HepG2 (cell line): ENCODE data around the gene SLC2A13. TPM values are rescaled to one million over a fixed set of nuclear protein-coding genes. Genes with fewer than 3 reads are reported as not detected.

Experiments
- ATAC-seq: fragments of 200-7000 bp; cut with Tn5 transposase; 3 replicates; pipeline ENCODE4 v1.9.1; 2020; ENCODE audit warnings: mild to moderate bottlenecking, moderate library complexity
- BruUV-seq: library from RNA; stranded (reverse); fragments of 400-500 nt; replicated peaks from 2 replicates; lab custom pipeline; 2021; lab: Mats Ljungman, UMichigan
- CTCF ChIA-PET: fragments of 300-600 bp; formaldehyde crosslinking; extraction: SDS; loops from one replicate; lab custom pipeline; 2021; ENCODE audit warnings: low total read pairs, inconsistent platforms, low intra/inter-chr PET ratio; lab: Yijun Ruan, JAX
- POLR2A ChIA-PET: fragments of 350-600 bp; sonication (Branson Sonifier 250); formaldehyde crosslinking; loops from one replicate; lab custom pipeline; 2020; ENCODE audit warnings: antibody characterized with exemption, inconsistent platforms; lab: Yijun Ruan, JAX
- DNase-seq: peaks from one replicate; pipeline ENCODE4 v3.0.0-alpha.2; 2015; ENCODE audit warnings: low spot score
- FAIRE-seq: peaks from 3 replicates; lab custom pipeline; 2011; peaks lifted over from hg19 to GRCh38; lab: Jason Lieb, UNC
- H2AFZ ChIP-seq: one replicate; pipeline ENCODE4 v1.6.1; 2011; ENCODE audit warnings: low read length, inconsistent platforms
- H3K27ac ChIP-seq: fragments of 300-600 bp; 3 replicates; pipeline ENCODE4 v1.8.0; 2011; ENCODE audit warnings: mixed run types, mild to moderate bottlenecking, mixed read lengths, low read length, inconsistent platforms; ENCODE audit not compliant: insufficient read depth; ENCODE audit errors: extremely low read length
- H3K27me3 ChIP-seq, 2 experiments: fragments of 200-600 bp in 1 of 2; 2 replicates in 1 of 2; 3 replicates in 1 of 2; pipeline versions ENCODE4 v1.6.0 to v1.8.0; 2011; ENCODE audit warnings: low read length in 2 of 2, mild to moderate bottlenecking in 2 of 2, moderate library complexity in 2 of 2, inconsistent platforms in 1 of 2; ENCODE audit not compliant: insufficient read depth in 2 of 2, control insufficient read depth in 1 of 2
- H3K36me3 ChIP-seq, 2 experiments: fragments of 200-600 bp in 1 of 2; replicated peaks in 1 of 2; 2 replicates in 1 of 2; 3 replicates in 1 of 2; pipeline versions ENCODE4 v1.5.1 to v1.8.0; 2011; ENCODE audit warnings: low read length in 2 of 2, inconsistent platforms in 1 of 2; ENCODE audit not compliant: insufficient read depth in 2 of 2, control insufficient read depth in 1 of 2
- H3K4me1 ChIP-seq: 2 replicates; pipeline ENCODE4 v1.5.1; 2012; ENCODE audit warnings: low read length, inconsistent platforms; ENCODE audit not compliant: insufficient read depth
- H3K4me2 ChIP-seq: 2 replicates; pipeline ENCODE4 v1.6.0; 2011; ENCODE audit warnings: low read depth, low read length, inconsistent platforms
- H3K4me3 ChIP-seq, 3 experiments: fragments of 200-600 bp in 1 of 3; sonication (generic), shearing (Covaris generic) in 1 of 3; replicated peaks in 1 of 3; 2 replicates each; pipeline ENCODE4 v1.5.1; 2011 to 2016; ENCODE audit warnings: low read length in 3 of 3, inconsistent platforms in 2 of 3, low read depth in 2 of 3, mild to moderate bottlenecking in 2 of 3, control low read depth in 1 of 3, mixed read lengths in 1 of 3; ENCODE audit not compliant: insufficient read depth in 1 of 3
- H3K79me2 ChIP-seq: one replicate; pipeline ENCODE4 v1.6.1; 2011; ENCODE audit warnings: low read length, inconsistent platforms; ENCODE audit not compliant: insufficient read depth
- H3K9ac ChIP-seq: 2 replicates; pipeline ENCODE4 v1.6.0; 2011; ENCODE audit warnings: mild to moderate bottlenecking, low read depth, low read length, inconsistent platforms; ENCODE audit not compliant: insufficient read depth
- H3K9me3 ChIP-seq: 2 replicates; pipeline ENCODE4 v1.5.1; 2012; ENCODE audit warnings: mild to moderate bottlenecking, low read length
- H4K20me1 ChIP-seq: 2 replicates; pipeline ENCODE4 v1.6.0; 2011; ENCODE audit warnings: inconsistent platforms, mild to moderate bottlenecking, low read length, moderate library complexity; ENCODE audit not compliant: insufficient read depth
- EHMT2 ChIP-seq: fragments of 200-600 bp; sonication (generic); IDR thresholded peaks from 2 replicates; pipeline ENCODE4 v1.7.0; 2017; ENCODE audit warnings: antibody characterized with exemption, low read depth, low read length, borderline replicate concordance
- HDAC1 ChIP-seq: sonication (generic); formaldehyde crosslinking; IDR thresholded peaks from 2 replicates; pipeline ENCODE4 v1.5.1; 2020; ENCODE audit warnings: mild to moderate bottlenecking, missing genetic modification reagents
- KAT7 ChIP-seq: IDR thresholded peaks from 2 replicates; pipeline ENCODE4 v1.6.1; 2018; ENCODE audit warnings: borderline replicate concordance, missing compliant biosample characterization
- KDM1A ChIP-seq: IDR thresholded peaks from 2 replicates; pipeline ENCODE4 v1.6.1; 2016; ENCODE audit warnings: missing compliant biosample characterization
- KDM5B ChIP-seq: sonication (generic); formaldehyde crosslinking; IDR thresholded peaks from 2 replicates; pipeline ENCODE4 v1.4.0; 2020; ENCODE audit warnings: missing genetic modification reagents, mild to moderate bottlenecking, borderline replicate concordance
- SAFB2 ChIP-seq: sonication (generic); formaldehyde crosslinking; IDR thresholded peaks from 2 replicates; pipeline ENCODE4 v1.5.1; 2020; ENCODE audit warnings: missing genetic modification reagents, low read depth, mild to moderate bottlenecking, borderline replicate concordance
- SALL2 ChIP-seq: sonication (generic); formaldehyde crosslinking; IDR thresholded peaks from 2 replicates; pipeline ENCODE4 v1.8.1; 2023; ENCODE audit warnings: mild to moderate bottlenecking, missing genetic modification reagents, inconsistent platforms
- ZBTB4 ChIP-seq: sonication (generic); formaldehyde crosslinking; IDR thresholded peaks from 2 replicates; pipeline ENCODE4 v1.4.0; 2020; ENCODE audit warnings: missing genetic modification reagents, mild to moderate bottlenecking, borderline replicate concordance
- ZNF563 ChIP-seq: sonication (generic); formaldehyde crosslinking; IDR thresholded peaks from 2 replicates; pipeline ENCODE4 v1.8.0; 2022; ENCODE audit warnings: mild to moderate bottlenecking, moderate library complexity, missing genetic modification reagents
- ZNF83 ChIP-seq: sonication (generic); formaldehyde crosslinking; IDR thresholded peaks from 2 replicates; pipeline ENCODE4 v1.4.0; 2020; ENCODE audit warnings: missing genetic modification reagents, mild to moderate bottlenecking, borderline replicate concordance
- WGBS: methylation state at CpG from one replicate; pipeline ENCODE4 v1.1.6; 2017; ENCODE audit warnings: low lambda C conversion rate; 5-methylcytosine and 5-hydroxymethylcytosine counted together
- in situ Hi-C: cut with HindIII; loops from 2 replicates; pipeline ENCODE4 v1.10.0; 2017; ENCODE audit warnings: low pct_unique_long_range_greater_than_20kb; ENCODE audit not compliant: extremely low pct_ligation_motif_present
- intact Hi-C: fragments of 100-400 bp; cut with micrococcal nuclease; formaldehyde crosslinking; loops from one replicate; pipeline ENCODE4 v1.10.0; 2022; ENCODE audit not compliant: unreplicated experiment
- polyA plus RNA-seq, 8 experiments: library from polyadenylated mRNA; depleted of rRNA in 3 of 8; stranded (reverse) in 7 of 8; unstranded in 1 of 8; fragments of >200 nt; fragmentation: Illumina TruSeq in 4 of 8; extraction: Trizol in 4 of 8; gene quantifications; 2 replicates each; pipeline versions ENCODE4 v1.2.1 to v1.2.3, GENCODE V29; 2011 to 2016; ENCODE audit warnings: low read depth in 4 of 8, missing spikeins in 1 of 8, mixed read lengths in 1 of 8; ENCODE audit not compliant: insufficient read depth in 1 of 8
- total RNA-seq, 5 experiments: library from RNA; depleted of rRNA; stranded (reverse); fragments of >200 nt; fragmentation: Illumina TruSeq; extraction: Trizol; gene quantifications; 2 replicates each; pipeline ENCODE4 v1.2.3, GENCODE V29; 2016; ENCODE audit warnings: low read depth in 1 of 5
- TF ChIP-seq, protein P1 (sequence below): sonication (generic); formaldehyde crosslinking; IDR thresholded peaks from 2 replicates; pipeline ENCODE4 v1.4.0; 2020; ENCODE audit warnings: mild to moderate bottlenecking, missing genetic modification reagents

SLC2A13 gene
- total and polyA plus RNA-seq, 2 of the 13 experiments (the other 11 are each of a cell fraction or from before 2014, with no cell fraction given), result 5.5 to 6.0 TPM

GRCh38 chr12:40106202-40106533, 287 bp upstream of the SLC2A13 start (continued):
- TF ChIP-seq, protein P1, sequence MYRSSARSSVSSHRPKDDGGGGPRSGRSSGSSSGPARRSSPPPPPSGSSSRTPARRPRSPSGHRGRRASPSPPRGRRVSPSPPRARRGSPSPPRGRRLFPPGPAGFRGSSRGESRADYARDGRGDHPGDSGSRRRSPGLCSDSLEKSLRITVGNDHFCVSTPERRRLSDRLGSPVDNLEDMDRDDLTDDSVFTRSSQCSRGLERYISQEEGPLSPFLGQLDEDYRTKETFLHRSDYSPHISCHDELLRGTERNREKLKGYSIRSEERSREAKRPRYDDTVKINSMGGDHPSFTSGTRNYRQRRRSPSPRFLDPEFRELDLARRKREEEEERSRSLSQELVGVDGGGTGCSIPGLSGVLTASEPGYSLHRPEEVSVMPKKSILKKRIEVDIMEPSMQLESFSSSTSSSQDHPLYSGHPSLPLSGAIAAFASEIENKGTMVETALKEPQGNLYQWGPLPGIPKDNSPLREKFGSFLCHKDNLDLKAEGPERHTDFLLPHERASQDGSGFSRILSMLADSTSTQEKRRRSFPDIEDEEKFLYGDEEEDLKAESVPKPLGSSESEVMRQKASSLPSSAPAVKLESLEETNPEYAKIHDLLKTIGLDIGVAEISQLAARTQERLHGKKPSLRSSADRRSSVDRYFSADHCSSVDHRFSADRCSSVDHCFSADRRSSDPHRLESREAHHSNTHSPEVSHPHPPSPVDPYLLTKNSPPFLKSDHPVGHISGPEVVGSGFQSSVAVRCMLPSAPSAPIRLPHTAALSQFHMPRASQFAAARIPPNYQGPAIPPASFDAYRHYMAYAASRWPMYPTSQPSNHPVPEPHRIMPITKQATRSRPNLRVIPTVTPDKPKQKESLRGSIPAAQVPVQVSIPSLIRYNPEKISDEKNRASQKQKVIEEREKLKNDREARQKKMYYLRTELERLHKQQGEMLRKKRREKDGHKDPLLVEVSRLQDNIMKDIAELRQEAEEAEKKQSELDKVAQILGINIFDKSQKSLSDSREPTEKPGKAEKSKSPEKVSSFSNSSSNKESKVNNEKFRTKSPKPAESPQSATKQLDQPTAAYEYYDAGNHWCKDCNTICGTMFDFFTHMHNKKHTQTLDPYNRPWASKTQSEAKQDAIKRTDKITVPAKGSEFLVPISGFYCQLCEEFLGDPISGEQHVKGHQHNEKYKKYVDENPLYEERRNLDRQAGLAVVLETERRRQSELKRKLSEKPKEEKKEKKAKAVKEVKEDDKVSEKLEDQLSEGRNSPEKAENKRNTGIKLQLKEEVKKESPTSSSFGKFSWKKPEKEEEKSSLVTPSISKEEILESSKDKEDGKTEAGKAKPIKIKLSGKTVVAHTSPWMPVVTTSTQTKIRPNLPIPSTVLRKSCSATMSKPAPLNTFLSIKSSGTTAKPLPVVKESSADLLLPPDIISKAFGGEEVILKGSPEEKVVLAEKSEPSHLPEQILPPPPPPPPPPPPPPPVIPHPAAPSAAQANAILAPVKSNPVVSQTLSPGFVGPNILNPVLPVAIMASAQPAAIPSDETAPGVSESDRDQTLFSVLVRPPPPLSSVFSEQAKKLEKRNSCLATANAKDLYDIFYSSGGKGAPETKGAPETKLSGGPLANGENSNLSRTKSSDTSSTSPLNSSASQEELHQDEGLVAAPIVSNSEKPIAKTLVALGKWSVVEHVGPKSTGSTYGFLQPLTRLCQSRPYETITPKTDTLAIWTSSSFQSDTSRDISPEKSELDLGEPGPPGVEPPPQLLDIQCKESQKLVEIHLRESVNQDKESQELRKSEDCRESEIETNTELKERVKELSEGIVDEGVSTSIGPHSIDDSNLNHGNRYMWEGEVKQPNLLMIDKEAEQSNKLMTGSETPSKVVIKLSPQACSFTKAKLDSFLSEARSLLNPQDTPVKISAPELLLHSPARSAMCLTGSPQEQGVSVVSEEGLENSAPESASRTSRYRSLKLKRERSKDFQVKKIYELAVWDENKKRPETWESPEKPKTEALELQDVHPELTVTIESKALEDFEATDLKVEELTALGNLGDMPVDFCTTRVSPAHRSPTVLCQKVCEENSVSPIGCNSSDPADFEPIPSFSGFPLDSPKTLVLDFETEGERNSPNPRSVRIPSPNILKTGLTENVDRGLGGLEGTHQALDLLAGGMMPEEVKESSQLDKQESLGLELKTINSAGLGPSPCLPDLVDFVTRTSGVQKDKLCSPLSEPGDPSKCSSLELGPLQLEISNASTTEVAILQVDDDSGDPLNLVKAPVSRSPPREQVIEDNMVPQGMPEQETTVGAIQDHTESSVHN (CRISPR knock-in tag), result no peak
- TF ChIP-seq SALL2 (CRISPR knock-in tag), result no peak

GRCh38 chr12:40105265-40105514, 691 bp downstream of the SLC2A13 start:
- intact Hi-C loops (loop anchor here (5.0 kb wide), 1 partner anchor 53 kb away; no protein-coding TSS in a partner anchor), in situ Hi-C loops (loop anchor here (5.0 to 25.0 kb wide), 3 partner anchors 93 to 518 kb away; no protein-coding TSS in a partner anchor)
- peak overlapping the region; percentile 71 for H3K27ac ChIP-seq
- DNase-seq (no peak), ATAC-seq (peak; percentile 72), FAIRE-seq (no peak)
- ChIA-PET POLR2A (no interaction called here), CTCF (no interaction called here)
- H2AFZ ChIP-seq, result no peak overlapping the region
- H3K36me3 ChIP-seq, result no peaks in the 10 kb centered on the region
- H3K79me2 ChIP-seq, result peaks cover 5% of the 10 kb centered on the region
- H3K9me3 ChIP-seq, result no peaks in the 10 kb centered on the region
- peaks cover 57% of the 10 kb centered on the region for H3K4me1 ChIP-seq
- H4K20me1 ChIP-seq, result no peaks in the 10 kb centered on the region
- H3K9ac ChIP-seq, result peak overlapping the region; percentile 78
- peak overlapping the region; percentile 78 to 91 (median 90); a peak in 5 of 6 replicates for H3K4me3 ChIP-seq
- no TSS peak for BruUV-seq
- H3K27me3 ChIP-seq, result no peaks in the 10 kb centered on the region; a peak in 3 of 5 replicates
- peak overlapping the region; percentile 94 for H3K4me2 ChIP-seq
- WGBS, result no CpG with 5 or more reads among the region's 26 CpGs
- TF ChIP-seq EHMT2, result no peak
- TF ChIP-seq SAFB2 (CRISPR knock-in tag), result 0 out of 2 replicates have a peak, but pooled peaks have one; percentile 83
- peak; percentile 66; the same call in 1 of the 2 replicates for TF ChIP-seq ZBTB4
- TF ChIP-seq ZNF83 (CRISPR knock-in tag), result 0 out of 2 replicates have a peak, but pooled peaks have one; percentile 22
- TF ChIP-seq KDM1A (CRISPR knock-in tag), result no peak
- no peak for TF ChIP-seq ZNF563 (CRISPR knock-in tag)
- peak; percentile 58; the same call in 1 of the 2 replicates for TF ChIP-seq HDAC1 (CRISPR knock-in tag)
- 0 out of 2 replicates have a peak, but pooled peaks have one; percentile 12 for TF ChIP-seq KDM5B (CRISPR knock-in tag)
- TF ChIP-seq KAT7 (CRISPR knock-in tag), result 0 out of 2 replicates have a peak, but pooled peaks have one; percentile 52
